Stimulated activated naive B cell treated with anti-CD40 and anti-IgM and Interleukin-4, amounts not matched to agents 10 μg/mL and 1 μg/mL and 100 μg/mL, for 72 hours (primary cell): ENCODE data around the gene EXD2.

Experiments used
- ATAC-seq, 2 donors: fragments of 150-1000 bp; cut with Tn5 transposase; replicated peaks; 2 replicates each; pipeline ENCODE4 v1.10.0; 2021; ENCODE audit warnings: moderate library complexity in 1 of 2
- DNase-seq: peaks from one replicate; pipeline ENCODE4 v3.0.0; 2021
- H3K27ac Mint-ChIP-seq: one replicate; pipeline ENCODE4 v1.8.0; 2022; ENCODE audit warnings: mild to moderate bottlenecking, mixed read lengths
- H3K27me3 Mint-ChIP-seq, 2 donors: one replicate each; pipeline ENCODE4 v1.8.0; 2022; ENCODE audit warnings: mixed read lengths in 2 of 2
- H3K36me3 Mint-ChIP-seq, 2 donors: one replicate each; pipeline ENCODE4 v1.8.0; 2022; ENCODE audit warnings: mixed read lengths in 2 of 2, mild to moderate bottlenecking in 1 of 2
- H3K4me1 Mint-ChIP-seq, 2 donors: one replicate each; pipeline ENCODE4 v1.8.0; 2022; ENCODE audit warnings: mixed read lengths in 2 of 2, mild to moderate bottlenecking in 1 of 2
- H3K4me3 Mint-ChIP-seq, 2 donors: one replicate each; pipeline ENCODE4 v1.8.0; 2022; ENCODE audit warnings: mild to moderate bottlenecking in 2 of 2, mixed read lengths in 2 of 2, moderate library complexity in 1 of 2
- H3K9me3 Mint-ChIP-seq, 2 donors: one replicate each; pipeline ENCODE4 v1.8.0; 2022; ENCODE audit warnings: mixed read lengths in 2 of 2, mild to moderate bottlenecking in 1 of 2

The EXD2 gene

GRCh38 chr14:69224946-69225345 is 33.6 kb downstream of the EXD2 start:
- no peak overlapping the region for H3K27ac Mint-ChIP-seq
- no peaks in the 10 kb centered on the region for H3K9me3 Mint-ChIP-seq
- peaks cover 8 to 10% of the 10 kb centered on the region in 2 donors for H3K36me3 Mint-ChIP-seq

GRCh38 chr14:69226178-69226577 is 34.9 kb downstream of the EXD2 start:
- Mint-ChIP-seq H3K27ac (no peak overlapping the region), H3K4me1 (no peaks in the 10 kb centered on the region), H3K36me3 (peaks cover 9% of the 10 kb centered on the region in 2 donors), H3K4me3 (no peak overlapping the region), H3K9me3 (no peaks in the 10 kb centered on the region), H3K27me3 (no peaks in the 10 kb centered on the region)
- no peak for DNase-seq
- no peak for ATAC-seq

More at GRCh38 chr14:69224946-69225345, 33.6 kb downstream of the EXD2 start:
- H3K27me3 Mint-ChIP-seq: no peaks in the 10 kb centered on the region
- no peaks in the 10 kb centered on the region for H3K4me1 Mint-ChIP-seq
- H3K4me3 Mint-ChIP-seq: no peak overlapping the region
- ATAC-seq (no peak), DNase-seq (no peak)

- Mint-ChIP-seq H3K4me3 (no peak overlapping the region), H3K9me3 (no peaks in the 10 kb centered on the region), H3K4me1 (no peaks in the 10 kb centered on the region), H3K27ac (no peak overlapping the region), H3K36me3 (peaks cover 11 to 13% of the 10 kb centered on the region in 2 donors), H3K27me3 (no peaks in the 10 kb centered on the region)
- DNase-seq (no peak), ATAC-seq (no peak)
These were observed 35.4 kb downstream of the EXD2 start for GRCh38 chr14:69226736-69227135.

GRCh38 chr14:69231486-69231885 is 40.2 kb downstream of the EXD2 start:
- H3K4me1 Mint-ChIP-seq: no peaks in the 10 kb centered on the region
- ATAC-seq (no peak), DNase-seq (no peak)
- H3K27ac Mint-ChIP-seq: no peak overlapping the region
- no peak overlapping the region for H3K4me3 Mint-ChIP-seq
- no peaks in the 10 kb centered on the region for H3K9me3 Mint-ChIP-seq
- H3K27me3 Mint-ChIP-seq: no peaks in the 10 kb centered on the region
- H3K36me3 Mint-ChIP-seq: peaks cover 22 to 29% of the 10 kb centered on the region in 2 donors

GRCh38 chr14:69232388-69232787 is 41.1 kb downstream of the EXD2 start:
- H3K9me3 Mint-ChIP-seq: no peaks in the 10 kb centered on the region
- H3K4me3 Mint-ChIP-seq: no peak overlapping the region
- H3K27me3 Mint-ChIP-seq: no peaks in the 10 kb centered on the region
- no peaks in the 10 kb centered on the region for H3K4me1 Mint-ChIP-seq
- ATAC-seq (no peak), DNase-seq (no peak)
- peaks cover 29 to 38% of the 10 kb centered on the region in 2 donors for H3K36me3 Mint-ChIP-seq
- no peak overlapping the region for H3K27ac Mint-ChIP-seq

- no peak for DNase-seq
- no peaks in the 10 kb centered on the region for H3K27me3 Mint-ChIP-seq
- no peak overlapping the region for H3K27ac Mint-ChIP-seq
- ATAC-seq: no peak
- H3K4me3 Mint-ChIP-seq: no peak overlapping the region
- H3K4me1 Mint-ChIP-seq: no peaks in the 10 kb centered on the region
- H3K36me3 Mint-ChIP-seq: peaks cover 32 to 44% of the 10 kb centered on the region in 2 donors
- no peaks in the 10 kb centered on the region for H3K9me3 Mint-ChIP-seq
These were observed 42.8 kb downstream of the EXD2 start for GRCh38 chr14:69234106-69234505.

- no peaks in the 10 kb centered on the region for H3K27me3 Mint-ChIP-seq
- H3K36me3 Mint-ChIP-seq: peaks cover 36 to 47% of the 10 kb centered on the region in 2 donors
- ATAC-seq (no peak), DNase-seq (no peak)
- H3K27ac Mint-ChIP-seq: no peak overlapping the region
- H3K4me3 Mint-ChIP-seq: no peak overlapping the region
- no peaks in the 10 kb centered on the region for H3K4me1 Mint-ChIP-seq
- H3K9me3 Mint-ChIP-seq: no peaks in the 10 kb centered on the region
These were observed 44.4 kb downstream of the EXD2 start for GRCh38 chr14:69235708-69236107.

GRCh38 chr14:69237142-69237541 is 45.8 kb downstream of the EXD2 start:
- no peaks in the 10 kb centered on the region for H3K9me3 Mint-ChIP-seq
- H3K27ac Mint-ChIP-seq: no peak overlapping the region
- H3K36me3 Mint-ChIP-seq: peaks cover 31 to 48% of the 10 kb centered on the region in 2 donors
- H3K4me1 Mint-ChIP-seq: no peaks in the 10 kb centered on the region
- no peak overlapping the region for H3K4me3 Mint-ChIP-seq
- ATAC-seq: no peak
- DNase-seq: no peak
- no peaks in the 10 kb centered on the region for H3K27me3 Mint-ChIP-seq

GRCh38 chr14:69237584-69237983 is 46.3 kb downstream of the EXD2 start:
- H3K9me3 Mint-ChIP-seq: no peaks in the 10 kb centered on the region
- no peak for ATAC-seq
- no peaks in the 10 kb centered on the region for H3K27me3 Mint-ChIP-seq
- H3K4me3 Mint-ChIP-seq: no peak overlapping the region
- H3K27ac Mint-ChIP-seq: no peak overlapping the region
- H3K4me1 Mint-ChIP-seq: no peaks in the 10 kb centered on the region
- peaks cover 29 to 48% of the 10 kb centered on the region in 2 donors for H3K36me3 Mint-ChIP-seq
- DNase-seq: no peak

GRCh38 chr14:69238883-69239282 is 47.6 kb downstream of the EXD2 start:
- Mint-ChIP-seq H3K27ac (no peak overlapping the region), H3K27me3 (no peaks in the 10 kb centered on the region), H3K4me1 (no peaks in the 10 kb centered on the region), H3K9me3 (no peaks in the 10 kb centered on the region), H3K36me3 (peaks cover 27 to 44% of the 10 kb centered on the region in 2 donors), H3K4me3 (no peak overlapping the region)
- ATAC-seq (no peak), DNase-seq (no peak)

GRCh38 chr14:69240527-69241173 is 49.4 kb downstream of the EXD2 start:
- peaks cover 20 to 37% of the 10 kb centered on the region in 2 donors for H3K36me3 Mint-ChIP-seq
- H3K4me3 Mint-ChIP-seq: no peak overlapping the region

GRCh38 chr14:69241577-69241976 is 50.3 kb downstream of the EXD2 start:
- no peak for ATAC-seq
- Mint-ChIP-seq H3K4me1 (no peaks in the 10 kb centered on the region), H3K9me3 (no peaks in the 10 kb centered on the region), H3K36me3 (peaks cover 20 to 29% of the 10 kb centered on the region in 2 donors), H3K27ac (no peak overlapping the region), H3K27me3 (no peaks in the 10 kb centered on the region), H3K4me3 (no peak overlapping the region)
- DNase-seq: no peak

More at GRCh38 chr14:69240527-69241173, 49.4 kb downstream of the EXD2 start:
- ATAC-seq: no peak
- Mint-ChIP-seq H3K9me3 (no peaks in the 10 kb centered on the region), H3K27ac (no peak overlapping the region), H3K4me1 (no peaks in the 10 kb centered on the region), H3K27me3 (no peaks in the 10 kb centered on the region)
- DNase-seq: no peak

GRCh38 chr14:69242311-69243224 is 51.3 kb downstream of the EXD2 start:
- Mint-ChIP-seq H3K36me3 (peaks cover 12 to 19% of the 10 kb centered on the region in 2 donors), H3K27me3 (no peaks in the 10 kb centered on the region), H3K9me3 (no peaks in the 10 kb centered on the region), H3K27ac (no peak overlapping the region), H3K4me1 (no peaks in the 10 kb centered on the region), H3K4me3 (no peak overlapping the region)
- ATAC-seq (peak; percentile 62 to 65), DNase-seq (peak; percentile 31)

- H3K9me3 Mint-ChIP-seq: no peaks in the 10 kb centered on the region
- peaks cover 3 to 12% of the 10 kb centered on the region in 2 donors for H3K36me3 Mint-ChIP-seq
- no peak overlapping the region for H3K27ac Mint-ChIP-seq
- ATAC-seq (peak in 1 of 2 donors; percentile 10), DNase-seq (no peak)
- H3K27me3 Mint-ChIP-seq: no peaks in the 10 kb centered on the region
- peaks cover 0 to 2% of the 10 kb centered on the region in 2 donors for H3K4me1 Mint-ChIP-seq
- no peak overlapping the region for H3K4me3 Mint-ChIP-seq
These were observed 53.6 kb downstream of the EXD2 start for GRCh38 chr14:69244946-69245345.

GRCh38 chr14:69246331-69246730 is 55.0 kb downstream of the EXD2 start:
- Mint-ChIP-seq H3K36me3 (peaks cover 1 to 9% of the 10 kb centered on the region in 2 donors), H3K4me3 (no peak overlapping the region), H3K27me3 (peaks cover 0 to 8% of the 10 kb centered on the region in 2 donors), H3K9me3 (no peaks in the 10 kb centered on the region), H3K27ac (no peak overlapping the region), H3K4me1 (peaks cover 0 to 2% of the 10 kb centered on the region in 2 donors)
- ATAC-seq (no peak), DNase-seq (no peak)
